WI38 (cell line): ENCODE results near the gene LAMB4.

ENCODE experiments used
- H3K4me3 ChIP-seq: 2 replicates; pipeline ENCODE4 v1.5.1; 2011; ENCODE audit warnings: low read depth, mild to moderate bottlenecking, control low read depth, low read length
- TF ChIP-seq, protein P1 (sequence below): IDR thresholded peaks from 2 replicates; pipeline ENCODE4 v1.5.1; 2012; ENCODE audit warnings: low read depth, mild to moderate bottlenecking, control low read depth, low read length

Gene LAMB4

DNA sequence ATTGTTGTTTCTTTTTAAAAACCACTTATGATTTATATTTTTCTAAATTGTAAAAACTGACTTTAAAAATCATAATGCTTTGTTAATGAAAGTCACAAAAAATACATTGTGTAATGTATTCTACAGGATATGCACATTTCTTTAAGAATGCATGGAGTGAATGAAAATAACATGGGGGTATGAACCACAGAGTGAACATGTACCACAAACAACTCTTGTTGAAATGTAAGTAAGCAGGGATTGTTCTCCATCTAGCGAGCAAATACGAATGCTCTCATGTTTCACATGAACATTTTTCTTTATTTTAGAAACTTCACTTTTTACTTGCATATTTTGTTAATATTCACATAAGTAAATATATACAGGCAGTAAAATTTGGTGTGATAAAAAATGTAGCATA is 35.6 kb upstream of the LAMB4 start:
- TF ChIP-seq, protein P1, sequence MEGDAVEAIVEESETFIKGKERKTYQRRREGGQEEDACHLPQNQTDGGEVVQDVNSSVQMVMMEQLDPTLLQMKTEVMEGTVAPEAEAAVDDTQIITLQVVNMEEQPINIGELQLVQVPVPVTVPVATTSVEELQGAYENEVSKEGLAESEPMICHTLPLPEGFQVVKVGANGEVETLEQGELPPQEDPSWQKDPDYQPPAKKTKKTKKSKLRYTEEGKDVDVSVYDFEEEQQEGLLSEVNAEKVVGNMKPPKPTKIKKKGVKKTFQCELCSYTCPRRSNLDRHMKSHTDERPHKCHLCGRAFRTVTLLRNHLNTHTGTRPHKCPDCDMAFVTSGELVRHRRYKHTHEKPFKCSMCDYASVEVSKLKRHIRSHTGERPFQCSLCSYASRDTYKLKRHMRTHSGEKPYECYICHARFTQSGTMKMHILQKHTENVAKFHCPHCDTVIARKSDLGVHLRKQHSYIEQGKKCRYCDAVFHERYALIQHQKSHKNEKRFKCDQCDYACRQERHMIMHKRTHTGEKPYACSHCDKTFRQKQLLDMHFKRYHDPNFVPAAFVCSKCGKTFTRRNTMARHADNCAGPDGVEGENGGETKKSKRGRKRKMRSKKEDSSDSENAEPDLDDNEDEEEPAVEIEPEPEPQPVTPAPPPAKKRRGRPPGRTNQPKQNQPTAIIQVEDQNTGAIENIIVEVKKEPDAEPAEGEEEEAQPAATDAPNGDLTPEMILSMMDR, result no peak
- no peak overlapping the region for H3K4me3 ChIP-seq

DNA sequence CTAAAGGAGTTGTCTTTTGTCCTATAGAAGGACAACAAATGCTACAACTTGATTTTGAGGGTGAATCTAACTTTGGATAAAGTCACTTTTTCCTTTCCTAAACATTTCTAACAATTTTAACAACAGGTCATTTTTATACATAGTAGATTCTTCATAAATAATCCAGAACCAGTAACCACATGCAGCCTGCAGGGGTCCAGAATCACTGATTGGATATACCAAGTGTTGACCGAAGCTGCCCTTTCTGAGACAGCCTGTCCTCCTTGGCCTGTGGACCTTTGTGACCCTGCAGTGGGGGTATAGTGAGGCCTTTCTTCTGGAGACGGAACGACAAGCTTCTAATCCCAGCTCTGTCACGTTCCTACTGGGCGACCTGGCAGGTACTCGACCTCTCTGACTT is 34.8 kb upstream of the LAMB4 start:
- TF ChIP-seq, protein P1, result no peak
- H3K4me3 ChIP-seq, result no peak overlapping the region

DNA sequence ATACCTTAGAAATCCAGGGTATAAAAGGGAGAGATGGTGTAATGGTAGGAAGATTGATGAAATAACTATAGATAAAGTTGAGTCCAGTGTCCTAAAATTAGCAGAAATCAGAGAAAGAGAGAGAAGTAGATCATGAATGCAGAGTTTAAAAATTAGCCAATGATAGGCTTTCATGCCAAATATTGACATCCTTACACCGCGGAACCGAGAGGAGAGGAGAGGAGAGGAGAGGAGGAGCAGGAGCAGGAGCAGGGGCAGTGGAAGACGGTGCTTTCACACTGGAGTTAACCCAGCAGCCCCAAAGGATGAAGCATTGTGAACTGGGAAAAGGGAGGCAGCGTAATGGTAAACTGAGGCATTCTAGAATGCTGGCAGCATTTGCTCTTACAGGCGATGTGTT is 34.2 kb upstream of the LAMB4 start:
- H3K4me3 ChIP-seq, result no peak overlapping the region
- TF ChIP-seq, protein P1, result no peak

DNA sequence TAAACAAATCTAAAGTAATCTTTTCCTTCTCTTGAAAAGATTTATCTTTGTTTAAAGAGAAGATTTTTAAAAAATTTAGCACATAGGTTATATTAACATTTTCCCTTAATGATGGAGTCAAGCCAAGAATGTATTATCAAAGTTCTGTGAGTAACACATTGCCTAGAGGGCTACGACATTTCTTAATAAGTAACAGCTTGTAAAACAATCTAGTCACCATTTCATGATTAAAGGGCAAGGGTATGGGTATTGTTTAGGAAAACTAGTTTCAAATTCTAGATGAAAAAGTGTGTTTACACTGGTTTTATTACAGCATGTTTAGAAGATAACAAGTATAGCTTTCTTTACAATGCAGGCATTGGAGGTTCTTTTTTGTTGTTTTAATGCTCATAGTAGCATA is 28.6 kb upstream of the LAMB4 start:
- no peak overlapping the region for H3K4me3 ChIP-seq
- TF ChIP-seq, protein P1, result no peak

DNA sequence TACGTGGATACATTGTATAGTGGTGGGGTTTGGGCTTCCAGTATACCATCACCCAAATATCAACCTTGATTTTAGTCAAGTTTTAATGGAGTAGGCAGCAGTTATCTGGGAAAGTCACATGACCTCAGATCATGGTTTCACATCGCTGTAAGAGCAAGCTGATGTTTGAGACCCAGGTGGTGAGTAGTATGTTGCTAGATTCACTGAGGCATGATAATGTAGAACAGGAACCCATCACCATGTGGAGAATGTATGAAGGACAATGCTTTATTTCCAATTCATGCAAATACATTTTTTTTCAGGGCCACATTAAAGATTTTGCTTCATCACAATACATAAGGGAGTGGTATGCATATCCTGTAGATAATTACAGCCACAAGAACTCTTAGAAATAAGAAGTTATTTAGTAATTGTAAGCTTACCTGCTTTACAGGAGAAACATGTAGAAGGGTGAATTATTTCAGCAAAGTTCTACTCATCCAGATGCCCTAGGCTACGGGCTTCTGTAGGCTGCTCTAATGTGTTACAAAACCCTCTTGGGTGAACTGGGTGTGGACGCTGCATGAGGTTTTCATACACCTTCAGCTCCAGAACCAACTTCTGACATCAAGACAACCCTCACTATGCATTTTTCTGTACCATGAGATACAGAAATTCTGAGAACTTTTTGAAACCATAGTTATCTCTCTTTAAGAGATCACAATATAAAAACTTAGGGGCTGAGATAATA is 27.6 kb upstream of the LAMB4 start:
- TF ChIP-seq, protein P1, result no peak
- no peak overlapping the region for H3K4me3 ChIP-seq

DNA sequence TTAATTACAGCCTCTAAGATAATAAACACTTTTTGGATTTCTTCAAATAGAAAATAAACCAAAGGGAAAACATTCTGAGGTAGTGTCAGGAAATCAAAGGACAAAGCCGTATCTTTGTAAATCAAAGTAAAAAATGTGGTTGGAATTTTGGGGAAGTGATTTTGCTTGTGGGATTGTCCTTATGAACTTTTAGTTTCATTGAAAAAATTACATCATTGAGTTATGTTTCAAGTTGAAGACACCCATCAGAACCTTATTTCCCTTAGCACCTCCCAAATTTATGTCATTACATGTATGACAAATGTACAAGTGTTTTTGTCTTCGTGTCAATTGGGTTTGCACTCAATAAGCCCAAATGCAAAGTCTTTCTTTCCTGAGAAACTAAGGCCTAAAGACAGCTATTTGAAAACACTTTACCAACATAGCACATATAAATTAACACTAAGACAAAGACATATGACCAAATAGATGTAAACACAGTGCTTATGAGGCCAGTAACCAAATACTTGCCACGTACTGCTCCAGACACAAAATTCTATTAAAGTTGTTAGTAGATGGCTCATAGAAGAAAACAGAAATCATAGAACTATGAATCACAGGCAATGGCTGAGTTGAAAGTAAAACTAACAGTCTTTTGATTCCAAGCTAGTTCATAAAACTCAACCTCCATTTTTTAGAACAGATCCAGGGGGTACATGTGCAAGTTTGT is 26.9 kb upstream of the LAMB4 start:
- no peak overlapping the region for H3K4me3 ChIP-seq
- TF ChIP-seq, protein P1, result no peak

DNA sequence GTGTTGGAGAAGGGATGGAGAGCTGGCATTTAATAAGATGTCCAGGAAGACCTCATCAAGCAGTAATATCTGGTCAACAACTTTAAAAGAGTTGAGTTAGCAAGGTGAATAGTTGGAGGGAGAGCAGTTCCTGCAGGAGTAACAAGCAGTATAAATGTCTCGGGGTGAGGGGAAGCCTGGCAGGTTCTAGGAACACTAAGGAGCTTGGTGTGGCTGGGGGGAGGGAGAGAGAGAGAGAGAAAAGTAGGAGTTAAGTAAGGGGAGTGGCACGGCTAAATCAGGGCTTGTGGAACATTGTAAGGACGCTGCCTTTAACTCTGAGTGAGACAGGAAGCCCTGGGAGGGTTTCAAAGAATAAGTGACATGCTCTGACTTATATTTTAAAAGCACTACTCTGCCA is 22.0 kb upstream of the LAMB4 start:
- H3K4me3 ChIP-seq, result no peak overlapping the region
- TF ChIP-seq, protein P1, result no peak
